WERI-Rb-1 (cell line): Measurements from ENCODE around the gene MDP1.

Experiments used
- DNase-seq: peaks from one replicate; pipeline ENCODE4 v3.0.0-alpha.2; 2020
- H3K27ac ChIP-seq: fragments of 250-450 bp; sonication (Bioruptor Pico); 2 replicates; pipeline ENCODE4 v1.5.1; 2020; ENCODE audit warnings: mild to moderate bottlenecking, moderate library complexity
- H3K27me3 ChIP-seq: fragments of 250-450 bp; sonication (Bioruptor Pico); 2 replicates; pipeline ENCODE4 v1.5.1; 2021; ENCODE audit warnings: mild to moderate bottlenecking, low read depth, moderate library complexity; ENCODE audit not compliant: insufficient read depth, severe bottlenecking
- H3K36me3 ChIP-seq: fragments of 250-450 bp; sonication (Bioruptor Pico); 2 replicates; pipeline ENCODE4 v1.5.1; 2020; ENCODE audit warnings: mild to moderate bottlenecking, moderate library complexity
- H3K4me3 ChIP-seq: 2 replicates; pipeline ENCODE4 v1.5.1; 2011; ENCODE audit warnings: low read depth, mild to moderate bottlenecking, control low read depth, low read length
- H3K9me3 ChIP-seq: fragments of 250-450 bp; sonication (Bioruptor Pico); 2 replicates; pipeline ENCODE4 v1.5.1; 2021; ENCODE audit warnings: mild to moderate bottlenecking, moderate library complexity; ENCODE audit not compliant: severe bottlenecking
- TF ChIP-seq, protein P1 (sequence below): IDR thresholded peaks from 2 replicates; pipeline ENCODE4 v1.5.1; 2011; ENCODE audit warnings: low read depth, mild to moderate bottlenecking, control low read depth, inconsistent platforms, low read length

Gene MDP1

DNA sequence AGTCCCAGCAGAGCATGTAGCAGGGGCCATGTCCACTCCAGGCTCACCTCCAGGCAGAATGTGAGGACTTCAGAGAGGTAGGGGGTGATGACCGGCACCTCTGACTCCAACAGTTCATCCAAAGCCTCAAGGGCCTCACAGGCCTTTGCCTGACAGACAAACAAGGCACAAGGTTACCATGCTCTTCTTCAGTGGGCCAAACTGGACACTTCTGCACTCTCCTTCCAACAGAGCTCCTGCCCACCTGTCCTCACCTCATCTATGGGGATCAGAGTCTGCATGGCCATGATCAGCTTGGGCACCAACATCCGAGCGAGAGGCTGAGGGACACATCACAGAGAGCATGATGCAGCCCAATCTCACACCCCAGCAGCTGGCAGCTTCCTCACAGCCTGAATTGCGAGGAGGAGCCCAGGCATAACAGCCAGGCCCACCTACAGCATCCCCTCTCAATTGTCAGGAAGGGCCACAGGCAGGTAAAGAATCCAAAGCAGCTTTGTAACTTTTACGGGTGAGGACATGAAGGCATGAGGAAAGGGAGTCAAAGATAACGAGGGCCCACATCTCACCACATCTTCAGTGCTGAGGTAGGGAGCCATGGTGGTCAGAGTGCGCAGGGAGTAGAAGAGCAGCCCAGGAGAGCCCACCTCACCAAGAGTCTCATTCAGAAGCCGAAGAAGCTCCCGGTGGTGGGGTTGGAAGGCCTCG is 28.9 kb downstream of the MDP1 start:
- no peak overlapping the region for H3K27ac ChIP-seq
- H3K4me3 ChIP-seq: no peak overlapping the region
- peaks cover 64% of the 10 kb centered on the region for H3K36me3 ChIP-seq

DNA sequence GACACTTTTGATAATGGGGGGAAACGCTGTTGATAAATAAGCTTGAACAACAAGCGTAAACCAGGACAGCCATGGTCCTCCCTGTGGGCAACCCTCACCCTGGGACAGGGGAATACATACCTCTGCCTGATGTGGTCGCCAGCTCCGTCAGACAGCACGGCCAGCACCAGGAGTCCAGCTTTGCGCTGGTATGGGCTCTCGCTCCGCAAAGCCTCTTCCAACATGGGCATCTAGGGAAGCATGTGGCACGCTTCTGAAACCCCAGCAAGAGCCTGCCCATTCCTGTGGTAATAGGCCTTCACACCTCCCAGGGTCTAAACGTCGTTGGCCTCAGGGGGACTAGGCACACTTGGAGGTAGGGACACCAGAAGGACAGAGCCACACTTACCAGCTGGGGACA is 30.1 kb downstream of the MDP1 start:
- Histone ChIP-seq H3K4me3 (no peak overlapping the region), H3K27ac (no peak overlapping the region), H3K27me3 (no peaks in the 10 kb centered on the region), H3K36me3 (peaks cover 67% of the 10 kb centered on the region), H3K9me3 (no peaks in the 10 kb centered on the region)
- no peak for DNase-seq
- TF ChIP-seq, protein P1, sequence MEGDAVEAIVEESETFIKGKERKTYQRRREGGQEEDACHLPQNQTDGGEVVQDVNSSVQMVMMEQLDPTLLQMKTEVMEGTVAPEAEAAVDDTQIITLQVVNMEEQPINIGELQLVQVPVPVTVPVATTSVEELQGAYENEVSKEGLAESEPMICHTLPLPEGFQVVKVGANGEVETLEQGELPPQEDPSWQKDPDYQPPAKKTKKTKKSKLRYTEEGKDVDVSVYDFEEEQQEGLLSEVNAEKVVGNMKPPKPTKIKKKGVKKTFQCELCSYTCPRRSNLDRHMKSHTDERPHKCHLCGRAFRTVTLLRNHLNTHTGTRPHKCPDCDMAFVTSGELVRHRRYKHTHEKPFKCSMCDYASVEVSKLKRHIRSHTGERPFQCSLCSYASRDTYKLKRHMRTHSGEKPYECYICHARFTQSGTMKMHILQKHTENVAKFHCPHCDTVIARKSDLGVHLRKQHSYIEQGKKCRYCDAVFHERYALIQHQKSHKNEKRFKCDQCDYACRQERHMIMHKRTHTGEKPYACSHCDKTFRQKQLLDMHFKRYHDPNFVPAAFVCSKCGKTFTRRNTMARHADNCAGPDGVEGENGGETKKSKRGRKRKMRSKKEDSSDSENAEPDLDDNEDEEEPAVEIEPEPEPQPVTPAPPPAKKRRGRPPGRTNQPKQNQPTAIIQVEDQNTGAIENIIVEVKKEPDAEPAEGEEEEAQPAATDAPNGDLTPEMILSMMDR: no peak

More for the DNA sequence above, 28.9 kb downstream of the MDP1 start:
- TF ChIP-seq, protein P1: no peak
- no peak for DNase-seq
- H3K27me3 ChIP-seq: no peaks in the 10 kb centered on the region
- no peaks in the 10 kb centered on the region for H3K9me3 ChIP-seq

DNA sequence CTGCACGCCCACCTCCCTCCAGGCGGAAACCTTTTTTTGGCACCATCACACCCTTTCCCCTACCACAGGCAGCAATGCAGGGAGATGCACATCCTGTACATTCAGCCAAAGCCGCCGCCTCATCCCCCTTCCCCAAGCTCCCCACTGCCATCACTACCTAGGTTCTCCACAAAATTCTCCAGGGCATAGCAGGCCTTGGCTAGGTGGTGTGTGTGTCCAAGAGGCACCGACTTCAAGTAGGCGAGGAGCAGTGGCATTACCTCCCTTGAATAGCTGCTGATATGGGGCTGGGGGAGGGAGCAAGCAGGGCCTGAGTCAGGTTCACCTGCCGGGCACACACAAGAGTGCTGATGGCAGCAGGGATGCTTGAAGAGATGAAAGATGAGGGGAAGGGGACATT is 30.8 kb downstream of the MDP1 start:
- no peaks in the 10 kb centered on the region for H3K9me3 ChIP-seq
- H3K4me3 ChIP-seq: no peak overlapping the region
- DNase-seq: no peak
- H3K27ac ChIP-seq: no peak overlapping the region
- TF ChIP-seq, protein P1: no peak
- H3K36me3 ChIP-seq: peaks cover 70% of the 10 kb centered on the region
- H3K27me3 ChIP-seq: no peaks in the 10 kb centered on the region

DNA sequence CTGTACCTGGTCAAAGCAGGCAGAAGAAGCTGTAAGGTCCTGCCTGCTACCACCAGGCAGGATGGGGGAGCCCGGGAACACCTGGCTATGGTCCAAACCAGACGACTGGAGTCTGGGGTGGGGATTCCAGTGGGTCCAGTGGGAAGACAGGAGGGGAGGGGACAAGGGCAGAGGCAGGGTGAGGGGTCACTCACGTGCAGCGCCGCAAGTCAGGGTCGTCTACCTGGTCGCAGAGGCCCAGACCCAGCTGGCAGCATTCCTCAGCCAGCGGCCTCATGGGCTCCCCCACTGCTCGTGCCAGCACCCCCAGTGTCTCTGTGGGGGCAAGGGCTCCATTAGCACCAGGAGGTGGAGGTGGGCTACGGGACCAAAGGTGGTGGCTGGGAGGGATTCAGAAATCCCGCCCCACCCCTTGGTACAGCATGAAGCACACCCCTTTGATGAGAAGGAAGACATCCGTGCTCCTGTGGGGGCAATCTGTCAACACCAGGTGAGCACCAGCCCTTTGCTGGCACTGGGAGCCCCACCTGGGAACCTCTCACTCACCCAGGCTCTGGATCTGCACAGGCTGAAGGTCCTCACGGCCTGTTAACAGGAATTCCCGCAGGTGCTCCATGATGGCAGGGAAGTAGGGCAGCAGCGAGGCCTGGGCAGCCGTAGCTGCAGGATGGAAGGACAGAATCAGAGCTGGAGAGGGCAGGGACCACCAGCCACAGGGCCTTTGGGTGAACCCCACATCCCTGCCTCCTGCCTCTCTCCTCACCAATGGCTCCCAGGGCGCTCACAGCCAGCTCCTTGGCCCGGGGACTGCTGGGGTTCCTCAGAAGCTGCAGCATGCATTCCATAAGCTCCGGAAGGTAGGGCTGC is 31.5 kb downstream of the MDP1 start:
- Histone ChIP-seq H3K27ac (no peak overlapping the region), H3K27me3 (no peaks in the 10 kb centered on the region), H3K36me3 (peaks cover 77% of the 10 kb centered on the region), H3K4me3 (no peak overlapping the region), H3K9me3 (no peaks in the 10 kb centered on the region)
- TF ChIP-seq, protein P1: no peak
- DNase-seq: no peak

DNA sequence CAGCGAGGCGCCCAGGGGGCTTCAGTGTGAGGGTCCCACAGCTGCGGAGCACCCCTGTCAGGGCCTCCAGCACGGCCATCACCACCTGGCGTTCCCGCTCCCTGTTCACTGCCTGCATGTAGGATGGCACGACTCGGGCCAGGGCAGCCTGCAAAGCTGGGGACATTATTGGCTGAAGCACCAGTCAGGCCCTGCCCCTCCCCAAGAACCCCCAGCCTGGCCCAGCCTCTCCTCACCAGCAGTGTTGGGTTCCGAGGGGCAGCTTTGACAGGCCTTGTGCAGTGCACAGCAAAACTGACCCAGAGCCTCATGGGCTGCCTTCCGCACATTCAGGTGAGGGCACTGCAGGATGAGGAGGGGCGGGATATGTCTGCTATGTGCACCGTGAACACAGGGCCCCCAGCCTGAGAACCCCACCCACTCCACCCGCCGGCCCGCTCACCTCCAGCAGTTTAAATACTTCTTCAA is 32.8 kb downstream of the MDP1 start:
- H3K27ac ChIP-seq: no peak overlapping the region
- no peak for DNase-seq
- H3K36me3 ChIP-seq: peaks cover 90% of the 10 kb centered on the region
- no peak overlapping the region for H3K4me3 ChIP-seq
- no peaks in the 10 kb centered on the region for H3K9me3 ChIP-seq
- H3K27me3 ChIP-seq: no peaks in the 10 kb centered on the region
- TF ChIP-seq, protein P1: no peak
